ENCODE measurements around the gene CLEC4A.
"Not testable (repeated sequence)": the region's sequence is repeated elsewhere in the genome, so short reads cannot be mapped to it uniquely, and the experiment has no call there.

The CLEC4A gene

DNA sequence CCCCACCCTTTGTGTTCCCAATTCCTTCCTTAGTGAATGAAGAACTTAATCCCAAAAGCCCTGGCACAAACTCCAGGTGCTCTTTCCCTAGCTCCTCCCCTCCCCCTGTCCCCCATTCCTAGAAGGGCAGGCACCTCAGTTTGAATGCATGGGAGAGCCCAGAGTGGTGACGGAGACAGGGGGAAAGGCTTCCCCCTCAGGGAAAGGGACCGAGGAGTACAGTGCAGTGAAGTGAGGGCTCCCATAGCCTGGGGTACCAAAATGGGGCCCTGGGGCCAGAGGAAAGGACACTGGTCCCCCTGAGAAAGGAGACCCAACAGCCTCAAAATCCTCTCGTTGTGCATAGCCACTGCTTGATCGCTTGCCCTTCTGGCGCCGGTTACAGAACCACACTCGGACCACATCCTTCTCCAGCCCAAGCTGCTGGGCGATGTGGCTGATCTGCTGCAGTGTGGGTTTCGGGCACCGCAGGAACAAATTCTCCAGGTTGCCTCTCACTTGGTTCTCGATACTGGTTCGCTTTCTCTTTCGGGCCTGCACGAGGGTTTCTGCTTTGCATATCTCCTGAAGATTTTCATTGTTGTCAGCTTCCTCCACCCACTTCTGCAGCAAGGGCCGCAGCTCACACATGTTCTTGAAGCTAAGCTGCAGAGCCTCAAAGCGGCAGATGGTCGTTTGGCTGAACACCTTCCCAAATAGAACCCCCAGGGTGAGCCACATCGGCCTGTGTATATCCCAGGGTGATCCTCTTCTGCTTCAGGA lies 10.4 kb downstream of the CLEC4A start:
- in situ Hi-C loops (cut with MboI; ENCODE audit: low sequenced_read_pairs) = not testable (repeated sequence)

DNA sequence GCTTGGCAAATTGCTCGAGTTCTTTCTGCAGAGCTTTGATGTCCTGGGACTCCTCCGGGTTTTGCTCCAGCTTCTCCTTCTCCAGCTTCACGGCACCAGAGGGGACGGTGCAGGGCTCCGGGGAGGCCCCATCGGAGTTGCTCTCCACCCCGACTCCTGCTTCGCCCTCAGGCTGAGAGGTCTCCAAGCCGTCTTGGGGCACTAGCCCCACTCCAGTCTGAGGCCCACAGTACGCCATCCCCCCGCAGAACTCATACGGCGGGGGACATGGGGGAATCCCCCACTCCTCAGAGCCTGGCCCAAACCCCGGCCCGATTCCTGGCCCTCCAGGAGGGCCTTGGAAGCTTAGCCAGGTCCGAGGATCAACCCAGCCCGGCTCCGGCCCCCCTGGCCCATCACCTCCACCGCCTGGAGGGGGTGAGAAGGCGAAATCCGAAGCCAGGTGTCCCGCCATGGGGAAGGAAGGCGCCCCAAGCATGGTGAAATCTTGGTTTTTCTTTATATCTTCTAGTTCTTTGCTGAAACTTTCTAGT lies 11.0 kb downstream of the CLEC4A start:
- in situ Hi-C loops (cut with MboI; ENCODE audit: low sequenced_read_pairs) = not testable (repeated sequence)

DNA sequence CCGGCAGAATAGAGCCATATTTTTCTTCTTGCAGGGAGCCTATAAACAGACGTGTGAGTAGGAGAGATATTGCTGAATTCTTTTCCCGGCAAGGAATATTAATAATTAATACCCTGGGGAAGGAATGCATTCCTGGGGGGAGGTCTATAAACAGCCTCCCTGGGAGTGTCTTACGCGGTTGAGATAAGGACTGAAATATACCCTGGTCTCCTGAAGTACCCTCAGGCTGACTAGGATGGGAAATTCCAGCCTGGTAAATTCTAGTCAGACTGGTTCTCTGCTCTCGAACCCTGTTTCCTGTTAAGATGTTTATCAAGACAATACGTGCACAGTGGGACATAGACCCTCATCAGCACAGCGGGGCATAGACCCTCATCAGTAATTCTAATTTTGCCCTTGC lies 18.2 kb downstream of the CLEC4A start:
- in situ Hi-C loops (cut with MboI; ENCODE audit: low sequenced_read_pairs) = not testable (repeated sequence)

DNA sequence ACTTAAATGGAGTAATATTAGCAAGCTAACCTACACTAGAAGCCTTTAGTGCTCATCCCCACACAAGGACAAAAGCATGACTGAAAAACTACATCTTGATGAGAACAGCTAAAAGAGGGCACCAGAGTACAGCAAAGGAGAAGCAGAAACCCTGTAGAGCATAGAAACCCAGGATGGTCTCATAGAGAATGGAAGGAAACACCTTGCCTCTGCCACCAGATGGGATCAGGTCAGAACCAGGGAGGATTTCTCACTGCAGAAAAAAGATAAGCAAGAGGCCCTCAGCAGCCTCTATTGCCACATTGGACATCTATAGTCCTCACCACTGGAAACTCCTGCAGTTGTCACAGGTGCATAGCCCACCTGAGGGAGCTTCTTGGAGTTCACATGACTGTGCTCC lies 19.8 kb downstream of the CLEC4A start:
- in situ Hi-C loops (cut with MboI; ENCODE audit: low sequenced_read_pairs) = no loop called here

DNA sequence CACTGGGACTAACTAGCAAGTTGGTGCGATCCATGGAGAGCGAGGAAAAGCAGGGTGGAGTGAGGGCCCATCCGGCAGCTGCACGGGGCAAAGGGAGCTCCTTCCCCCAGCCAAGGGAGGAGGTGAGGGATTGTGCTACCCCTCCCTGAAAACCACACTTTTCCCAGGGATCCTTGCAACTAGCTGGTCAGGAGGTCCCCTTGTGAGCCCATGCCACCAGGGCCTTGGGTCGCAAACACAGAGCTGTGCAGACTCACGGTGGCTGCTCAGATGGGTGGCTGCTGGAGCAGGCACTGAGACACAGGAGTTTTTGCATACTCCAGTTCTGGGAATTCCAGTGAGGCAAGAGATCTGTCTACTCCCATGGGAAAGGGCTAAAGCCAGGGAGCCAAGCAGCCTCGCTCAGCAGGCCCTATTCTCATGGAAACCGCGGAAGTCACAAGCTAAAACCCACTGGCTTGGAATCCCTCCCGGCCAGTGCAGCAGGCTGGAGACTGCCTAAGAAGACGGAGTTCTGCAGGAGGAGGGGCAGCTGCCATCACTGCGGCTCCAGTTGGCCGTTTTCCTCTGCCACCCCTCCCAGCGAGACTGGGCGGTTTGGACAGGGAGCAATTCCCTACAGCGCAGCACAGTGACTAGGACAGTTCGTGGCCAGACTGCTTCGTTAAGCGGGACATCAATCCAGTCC lies 22.5 kb downstream of the CLEC4A start:
- in situ Hi-C loops (cut with MboI; ENCODE audit: low sequenced_read_pairs) = no loop called here

DNA sequence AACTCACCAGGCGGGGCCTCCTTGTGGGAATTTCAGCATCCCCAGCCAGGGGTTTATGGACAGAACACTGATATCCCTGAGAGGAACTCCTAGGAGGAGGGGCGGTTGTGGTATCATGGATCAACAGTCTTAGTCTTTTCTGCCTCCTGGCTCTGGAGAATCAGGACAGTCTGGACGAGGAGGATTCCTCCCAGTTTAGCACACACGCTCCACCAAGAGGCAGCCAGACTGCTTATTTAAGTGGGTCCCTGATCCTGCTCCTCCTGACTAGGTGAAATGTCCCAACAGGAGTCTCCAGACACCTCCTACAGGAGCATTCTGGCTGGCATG lies 23.0 kb downstream of the CLEC4A start:
- in situ Hi-C loops (cut with MboI; ENCODE audit: low sequenced_read_pairs) = no loop called here

DNA sequence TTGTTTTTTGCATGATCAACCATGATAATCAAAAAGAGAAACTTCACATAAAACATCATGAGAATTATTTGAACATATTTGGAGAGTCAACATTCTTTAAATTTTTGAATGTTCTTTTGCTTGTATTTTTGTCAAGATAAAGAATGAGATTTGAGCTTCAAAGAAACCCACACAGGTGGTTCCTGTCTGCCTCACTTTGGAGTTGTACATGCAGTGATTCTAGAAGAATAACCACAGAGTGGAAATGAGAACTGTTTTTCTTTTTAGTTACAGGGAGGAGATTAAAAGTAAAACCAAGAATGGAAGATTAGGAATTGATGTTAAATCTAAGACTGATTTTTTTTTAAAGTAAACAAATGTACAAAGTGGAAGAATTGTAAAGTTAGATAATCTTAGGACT lies 31.1 kb downstream of the CLEC4A start:
- in situ Hi-C loops (cut with MboI; ENCODE audit: low sequenced_read_pairs) = no loop called here

DNA sequence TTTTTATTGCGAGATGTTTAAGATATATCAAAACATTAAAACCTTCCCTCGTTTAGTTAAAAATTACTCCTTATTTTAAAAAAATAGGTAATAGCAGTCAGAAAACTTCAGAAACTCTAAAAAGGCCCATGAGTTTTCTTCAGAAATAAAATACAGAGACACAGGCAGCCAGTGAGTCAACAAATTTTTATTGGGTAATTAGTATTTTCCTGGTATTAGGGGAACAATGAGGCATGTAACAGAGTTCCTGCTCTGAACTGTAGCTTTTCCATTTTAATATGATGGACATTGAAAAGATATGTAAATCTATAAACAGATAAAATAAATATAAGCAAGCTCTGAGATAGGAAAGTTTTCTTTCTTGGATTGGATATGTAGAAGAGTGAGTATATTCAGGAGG lies 33.0 kb downstream of the CLEC4A start:
- in situ Hi-C loops (cut with MboI; ENCODE audit: low sequenced_read_pairs) = no loop called here

DNA sequence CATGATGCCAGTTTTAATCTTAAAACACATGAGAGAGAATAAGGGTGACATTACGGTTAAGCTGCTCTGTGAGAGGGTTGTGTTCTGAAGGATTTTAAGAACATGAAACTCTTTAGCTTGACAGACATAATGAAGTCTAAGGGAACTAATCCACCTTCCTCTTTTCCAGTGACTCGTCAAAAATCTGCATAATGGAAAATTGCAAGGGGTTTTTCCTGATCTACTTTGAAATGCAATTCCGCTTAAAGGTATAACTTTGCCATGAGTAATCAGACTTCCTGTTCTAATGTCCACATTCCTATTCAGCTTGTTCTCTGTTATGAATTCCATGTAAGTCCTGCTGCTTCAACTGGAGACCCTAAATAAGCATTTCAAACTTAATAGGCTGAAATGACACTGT lies 33.4 kb downstream of the CLEC4A start, which contains the start of gene ZNF705A:
TSS of gene ZNF705A (plus strand) at position 171 of the 400 bp plus-strand sequence. CDS start 15,611 bp downstream, outside the sequence.
- in situ Hi-C loops (cut with MboI; ENCODE audit: low sequenced_read_pairs) = no loop called here

DNA sequence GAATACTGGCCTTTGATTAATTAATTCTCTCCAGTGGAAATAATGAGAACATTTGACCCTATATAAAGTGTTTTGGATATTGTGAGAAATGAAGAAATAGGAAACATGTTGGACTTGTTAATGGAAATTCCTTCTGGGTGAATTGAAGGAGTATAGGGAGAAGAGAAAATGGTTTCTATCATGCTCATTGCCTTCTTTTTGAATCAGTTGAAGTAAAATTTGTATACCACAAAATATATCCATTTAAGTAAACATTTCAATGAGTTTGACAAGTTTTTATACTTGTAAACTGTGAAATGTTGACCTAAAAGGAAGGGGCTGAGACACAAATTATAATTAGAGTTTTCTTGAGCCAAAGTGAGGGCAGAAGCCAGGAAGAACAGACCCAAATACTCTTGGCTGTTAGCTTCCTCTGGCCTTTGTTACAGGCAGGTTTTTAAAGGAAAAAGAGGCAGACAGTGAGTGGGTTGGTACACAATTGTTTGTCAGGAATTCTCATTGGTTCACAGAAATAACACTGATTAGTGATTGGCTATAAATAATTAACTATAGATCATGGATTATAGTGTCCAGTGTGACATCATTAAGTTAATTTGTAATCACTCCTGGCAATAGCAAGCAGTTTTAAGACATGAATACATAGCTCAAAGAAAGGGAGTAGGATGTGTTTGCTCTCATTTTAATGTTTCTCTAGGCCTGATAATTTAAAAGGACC lies 34.2 kb downstream of the CLEC4A start:
- in situ Hi-C loops (cut with MboI; ENCODE audit: low sequenced_read_pairs) = no loop called here

DNA sequence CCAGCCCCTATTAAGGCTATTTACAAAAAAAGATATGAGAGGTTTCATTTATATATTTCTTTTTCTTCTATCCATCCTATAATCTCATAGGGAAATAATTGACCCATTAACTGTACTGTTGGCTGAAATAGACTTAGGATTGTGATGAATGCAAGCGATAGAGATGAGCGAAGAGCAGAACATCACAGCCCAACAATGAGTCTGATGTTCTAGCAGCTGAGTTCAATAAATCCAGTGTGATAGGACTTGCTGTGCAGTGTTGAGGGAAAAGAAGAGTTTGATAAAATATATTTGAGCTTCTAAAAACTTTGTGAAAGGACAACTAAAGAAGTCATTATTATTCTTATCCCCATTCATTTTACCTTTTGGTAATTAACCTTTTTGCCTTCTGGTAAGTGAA lies 49.5 kb downstream of the CLEC4A start:
- in situ Hi-C loops (cut with MboI; ENCODE audit: low sequenced_read_pairs) = not testable (repeated sequence)

DNA sequence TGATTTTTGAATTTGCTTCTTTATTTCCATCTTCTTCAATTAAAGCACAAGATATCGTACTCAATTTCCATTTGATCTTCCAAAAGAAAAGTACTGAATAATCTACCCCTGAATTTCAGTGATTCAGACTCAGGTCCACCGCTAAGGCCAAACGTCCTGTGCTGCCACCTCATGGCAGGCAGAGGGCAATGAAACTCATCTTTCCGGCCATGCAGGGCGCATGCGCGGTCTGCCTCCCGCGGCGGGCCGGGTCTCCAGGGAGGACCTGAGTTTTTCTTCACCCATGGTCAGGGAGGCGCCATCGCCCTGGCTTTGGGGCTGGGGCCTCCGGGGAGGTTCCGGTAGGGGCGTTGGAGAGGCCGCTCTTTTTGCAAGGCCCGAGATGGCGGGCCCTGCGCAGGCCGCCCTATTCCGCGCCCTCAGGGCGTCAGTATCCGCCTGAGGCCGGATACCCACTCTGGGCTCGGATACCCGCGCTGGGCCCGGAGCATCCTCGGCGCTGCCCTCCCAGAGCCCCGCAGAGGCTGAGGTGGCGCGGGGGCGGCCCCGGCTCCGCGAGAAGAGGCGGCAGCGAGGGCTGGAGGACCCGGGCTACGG lies 56.7 kb downstream of the CLEC4A start:
- in situ Hi-C loops (cut with MboI; ENCODE audit: low sequenced_read_pairs) = not testable (repeated sequence)

DNA sequence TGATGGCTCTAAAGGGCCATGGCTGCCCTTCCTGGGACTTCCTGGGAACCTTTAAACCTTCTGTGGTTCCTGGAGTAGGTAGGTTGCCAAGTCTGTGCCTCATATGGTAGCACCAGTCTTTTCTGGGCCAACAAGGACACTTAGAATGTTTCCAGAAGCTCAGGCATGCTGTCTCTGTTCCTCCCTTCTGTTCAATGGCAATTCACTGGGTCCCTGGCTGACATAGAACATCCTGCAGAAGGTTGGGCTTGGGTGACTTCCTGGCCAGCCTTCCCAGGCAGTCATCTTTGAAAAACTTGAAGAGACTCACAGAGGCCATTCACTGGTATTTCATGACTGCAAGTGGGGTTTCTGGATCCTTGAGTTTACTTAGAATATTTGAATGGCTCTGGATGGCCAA lies 57.9 kb downstream of the CLEC4A start:
- in situ Hi-C loops (cut with MboI; ENCODE audit: low sequenced_read_pairs) = not testable (repeated sequence)

DNA sequence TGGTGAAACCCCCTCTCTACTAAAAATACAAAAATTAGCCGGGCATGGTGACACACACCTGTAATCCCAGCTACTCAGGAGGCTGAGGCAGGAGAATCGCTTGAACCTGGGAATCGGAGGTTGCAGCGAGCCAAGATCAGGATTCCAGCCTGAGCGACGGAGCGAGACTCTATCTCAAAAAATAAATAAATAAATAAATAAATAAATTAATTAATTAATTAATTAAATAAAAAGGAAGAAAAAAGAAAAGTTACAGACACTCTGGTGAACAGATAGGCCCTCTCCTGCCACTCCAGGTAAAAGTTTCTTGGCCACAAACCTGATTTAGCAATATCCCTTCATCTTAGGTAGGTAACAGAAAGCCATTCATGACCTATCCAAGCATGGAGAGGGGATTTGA lies 59.5 kb downstream of the CLEC4A start:
- in situ Hi-C loops (cut with MboI; ENCODE audit: low sequenced_read_pairs) = not testable (repeated sequence)

DNA sequence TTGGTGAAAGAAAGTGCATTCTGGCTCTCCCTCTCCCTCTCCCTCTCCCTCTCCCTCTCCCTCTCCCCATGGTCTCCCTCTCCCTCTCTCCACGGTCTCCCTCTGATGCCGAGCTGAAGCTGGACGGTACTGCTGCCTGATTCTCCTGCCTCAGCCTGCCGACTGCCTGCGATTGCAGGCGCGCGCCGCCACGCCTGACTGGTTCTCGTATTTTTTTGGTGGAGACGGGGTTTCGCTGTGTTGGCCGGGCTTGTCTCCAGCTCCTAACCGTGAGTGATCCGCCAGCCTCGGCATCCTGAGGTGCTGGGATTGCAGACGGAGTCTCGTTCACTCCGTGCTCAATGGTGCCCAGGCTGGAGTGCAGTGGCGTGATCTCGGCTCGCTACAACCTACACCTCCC lies 59.9 kb downstream of the CLEC4A start:
- in situ Hi-C loops (cut with MboI; ENCODE audit: low sequenced_read_pairs) = not testable (repeated sequence)

DNA sequence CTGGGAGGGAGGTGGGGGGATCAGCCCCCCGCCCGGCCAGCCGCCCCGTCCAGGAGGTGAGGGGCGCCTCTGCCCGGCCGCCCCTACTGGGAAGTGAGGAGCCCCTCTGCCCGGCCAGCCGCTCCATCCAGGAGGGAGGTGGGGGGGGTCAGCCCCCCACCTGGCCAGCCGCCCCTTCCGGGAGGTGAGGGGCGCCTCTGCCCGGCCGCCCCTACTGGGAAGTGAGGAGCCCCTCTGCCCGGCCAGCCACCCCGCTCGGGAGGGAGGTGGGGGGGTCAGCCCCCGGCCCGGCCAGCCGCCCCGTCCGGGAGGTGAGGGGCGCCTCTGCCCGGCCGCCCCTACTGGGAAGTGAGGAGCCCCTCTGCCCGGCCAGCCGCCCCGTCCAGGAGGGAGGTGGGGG lies 60.8 kb downstream of the CLEC4A start:
- in situ Hi-C loops (cut with MboI; ENCODE audit: low sequenced_read_pairs) = not testable (repeated sequence)

DNA sequence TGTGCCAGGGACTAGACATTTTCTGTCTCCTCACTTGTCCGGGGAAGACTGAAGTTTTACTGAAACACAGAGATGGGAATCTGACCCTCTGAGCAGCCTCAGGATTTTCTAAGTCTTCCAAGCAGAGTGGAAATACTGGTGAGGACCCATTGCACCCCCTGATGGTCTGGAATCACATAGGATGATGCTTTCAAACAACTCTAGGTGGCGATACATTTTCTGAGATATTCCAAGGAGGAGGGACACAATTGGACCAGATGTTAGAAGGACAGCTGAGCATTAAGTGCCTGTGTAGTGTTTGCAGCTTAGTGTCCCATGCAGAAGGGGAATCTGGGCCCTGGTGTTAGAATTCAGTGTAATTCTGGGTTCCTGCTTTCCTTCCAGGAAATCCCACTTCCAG lies 64.7 kb downstream of the CLEC4A start:
- in situ Hi-C loops (cut with MboI; ENCODE audit: low sequenced_read_pairs) = not testable (repeated sequence)

All from HL-60/S4 (cell line).